ENCODE results near the gene NCOA7.

Gene NCOA7

DNA sequence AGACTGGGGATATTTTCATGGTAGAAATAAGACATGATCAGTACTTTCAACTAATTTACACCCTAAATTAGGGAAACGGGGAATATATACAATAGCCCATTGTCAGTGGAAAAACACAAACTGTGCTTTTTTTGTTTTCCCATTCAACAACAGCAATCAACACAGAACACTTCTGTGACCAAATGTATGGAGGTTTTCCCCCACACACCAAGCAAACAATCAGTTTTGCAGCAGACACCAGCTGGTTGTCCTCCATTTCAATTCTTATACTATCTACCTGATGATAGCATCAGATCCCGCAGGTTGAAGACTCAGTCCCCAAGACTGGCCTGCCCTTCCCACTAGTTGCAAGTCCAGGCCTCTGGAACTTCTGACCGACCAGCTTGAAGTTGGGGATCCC, 170.4 kb downstream of the NCOA7 start:
- no peak overlapping the region for H3K27ac ChIP-seq
- intact Hi-C loops (cut with DNase I; ENCODE audit: low total_unique reads), result no loop called here

DNA sequence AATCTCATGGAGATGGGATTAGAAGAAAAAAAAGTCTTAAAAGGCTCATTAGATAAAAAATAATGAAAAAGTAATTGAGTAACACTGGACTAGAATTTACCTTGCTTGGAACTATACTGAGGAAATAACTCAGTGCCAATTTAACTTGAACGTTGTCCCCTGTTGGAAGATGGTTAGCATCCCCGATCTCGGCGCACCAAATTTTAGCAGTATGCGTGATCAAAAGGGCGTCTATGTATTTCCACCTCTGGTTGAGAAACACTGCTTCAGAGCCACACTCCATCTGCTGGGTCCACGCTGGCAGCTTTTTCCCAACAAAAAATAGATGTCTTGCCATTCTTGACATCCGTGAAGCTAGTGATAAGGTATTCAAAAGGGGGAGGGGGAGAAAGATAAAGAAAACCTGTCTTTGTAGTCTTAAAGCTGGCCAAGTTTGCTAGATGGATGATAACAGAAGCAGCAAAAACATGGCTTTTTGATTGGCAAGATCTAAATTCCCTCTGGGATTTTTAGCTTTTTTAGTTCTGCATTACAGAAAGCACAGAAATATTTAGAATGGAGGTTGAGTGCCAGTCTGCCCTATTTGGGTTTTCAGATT, 172.2 kb downstream of the NCOA7 start:
- H3K27ac ChIP-seq, result peak overlapping the region in 1 of 2 donors; percentile 2
- DNase-seq, result no peak
- H3K4me1 ChIP-seq, result peaks cover 0 to 32% (median 21%) of the 10 kb centered on the region in 4 donors
- no peaks in the 10 kb centered on the region for H3K36me3 ChIP-seq
- H3K9me3 ChIP-seq, result no peaks in the 10 kb centered on the region
- intact Hi-C loops (cut with DNase I; ENCODE audit: low total_unique reads), result no loop called here
- H3K4me3 ChIP-seq, result no peak overlapping the region
- H3K27me3 ChIP-seq, result no peaks in the 10 kb centered on the region
- TF ChIP-seq, protein P1, sequence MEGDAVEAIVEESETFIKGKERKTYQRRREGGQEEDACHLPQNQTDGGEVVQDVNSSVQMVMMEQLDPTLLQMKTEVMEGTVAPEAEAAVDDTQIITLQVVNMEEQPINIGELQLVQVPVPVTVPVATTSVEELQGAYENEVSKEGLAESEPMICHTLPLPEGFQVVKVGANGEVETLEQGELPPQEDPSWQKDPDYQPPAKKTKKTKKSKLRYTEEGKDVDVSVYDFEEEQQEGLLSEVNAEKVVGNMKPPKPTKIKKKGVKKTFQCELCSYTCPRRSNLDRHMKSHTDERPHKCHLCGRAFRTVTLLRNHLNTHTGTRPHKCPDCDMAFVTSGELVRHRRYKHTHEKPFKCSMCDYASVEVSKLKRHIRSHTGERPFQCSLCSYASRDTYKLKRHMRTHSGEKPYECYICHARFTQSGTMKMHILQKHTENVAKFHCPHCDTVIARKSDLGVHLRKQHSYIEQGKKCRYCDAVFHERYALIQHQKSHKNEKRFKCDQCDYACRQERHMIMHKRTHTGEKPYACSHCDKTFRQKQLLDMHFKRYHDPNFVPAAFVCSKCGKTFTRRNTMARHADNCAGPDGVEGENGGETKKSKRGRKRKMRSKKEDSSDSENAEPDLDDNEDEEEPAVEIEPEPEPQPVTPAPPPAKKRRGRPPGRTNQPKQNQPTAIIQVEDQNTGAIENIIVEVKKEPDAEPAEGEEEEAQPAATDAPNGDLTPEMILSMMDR (IDR thresholded peaks at IDR 0.05), result no peak

More for the DNA sequence above, 170.4 kb downstream of the NCOA7 start:
- Histone ChIP-seq H3K4me1 (peaks cover 0 to 39% (median 26%) of the 10 kb centered on the region in 4 donors), H3K36me3 (no peaks in the 10 kb centered on the region), H3K9me3 (no peaks in the 10 kb centered on the region), H3K4me3 (no peak overlapping the region), H3K27me3 (no peaks in the 10 kb centered on the region)
- DNase-seq, result no peak
- TF ChIP-seq, protein P1 (IDR thresholded peaks at IDR 0.05), result no peak

DNA sequence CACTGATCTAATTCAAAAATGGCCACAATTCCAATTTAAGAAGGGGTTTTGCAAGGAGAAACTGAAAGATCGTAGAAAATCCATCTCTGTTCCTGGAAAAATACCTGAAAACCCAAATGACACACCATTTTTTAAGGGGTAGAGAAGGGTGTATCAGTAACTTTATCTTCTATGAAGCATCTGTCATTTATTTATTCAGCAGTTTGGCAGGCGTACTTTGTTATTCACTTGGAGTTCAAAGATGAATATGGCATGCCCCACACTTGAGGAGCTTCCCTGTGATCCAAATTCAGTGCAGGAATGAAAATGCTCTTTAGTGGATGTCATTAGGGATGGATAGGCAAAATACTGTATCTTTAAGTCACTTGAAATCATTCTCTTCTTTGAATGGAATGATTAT, 173.1 kb downstream of the NCOA7 start:
- no peak overlapping the region for H3K4me3 ChIP-seq
- intact Hi-C loops (cut with DNase I; ENCODE audit: low total_unique reads), result no loop called here
- peaks cover 0 to 24% (median 13%) of the 10 kb centered on the region in 4 donors for H3K4me1 ChIP-seq
- TF ChIP-seq, protein P1 (IDR thresholded peaks at IDR 0.05), result no peak
- H3K9me3 ChIP-seq, result no peaks in the 10 kb centered on the region
- no peak for DNase-seq
- H3K27me3 ChIP-seq, result no peaks in the 10 kb centered on the region
- no peaks in the 10 kb centered on the region for H3K36me3 ChIP-seq
- H3K27ac ChIP-seq, result no peak overlapping the region

DNA sequence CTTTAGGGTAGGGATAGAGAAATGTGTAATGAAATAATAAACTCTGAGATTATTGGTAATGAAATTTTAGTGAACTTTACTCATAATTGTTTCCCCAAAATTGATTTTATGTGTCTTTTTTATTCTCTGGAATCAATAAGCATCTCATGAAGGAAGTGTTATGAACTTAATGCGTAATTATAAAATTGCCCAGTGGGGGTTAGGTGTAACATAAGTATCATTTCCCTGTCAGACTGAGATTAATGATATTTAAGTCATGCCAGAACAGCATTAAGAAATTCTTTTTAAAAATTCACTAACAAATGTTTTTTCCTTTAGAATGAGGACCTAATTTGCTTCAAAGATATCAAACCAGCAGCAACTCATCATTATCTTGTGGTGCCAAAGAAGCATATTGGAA, 175.8 kb downstream of the NCOA7 start:
- intact Hi-C loops (cut with DNase I; ENCODE audit: low total_unique reads), result no loop called here
- TF ChIP-seq, protein P1 (IDR thresholded peaks at IDR 0.05), result no peak
- DNase-seq, result no peak

DNA sequence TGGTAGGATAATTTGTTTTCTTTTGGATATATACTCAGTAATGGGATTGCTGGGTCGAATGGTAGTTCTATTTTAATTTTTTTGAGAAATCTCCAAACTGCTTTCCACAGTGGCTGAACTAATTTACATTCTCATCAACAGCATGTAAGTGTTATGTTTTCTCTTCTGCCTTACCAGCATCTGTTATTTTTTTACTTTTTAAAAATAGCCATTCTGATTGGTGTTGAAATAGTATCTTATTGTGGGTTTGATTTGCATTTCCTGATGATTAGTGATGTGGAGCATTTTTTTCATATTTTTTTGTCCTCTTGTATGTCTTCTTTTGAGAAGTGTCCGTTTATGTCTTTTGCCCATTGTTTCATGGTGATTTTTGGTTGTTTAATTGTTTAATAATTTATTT, 177.7 kb downstream of the NCOA7 start:
- no peaks in the 10 kb centered on the region for H3K27me3 ChIP-seq
- TF ChIP-seq, protein P1 (IDR thresholded peaks at IDR 0.05), result no peak
- DNase-seq, result no peak
- peaks cover 0 to 6% (median 3%) of the 10 kb centered on the region in 4 donors for H3K4me1 ChIP-seq
- H3K36me3 ChIP-seq, result peaks cover 0 to 1% (median 0%) of the 10 kb centered on the region in 3 donors
- H3K4me3 ChIP-seq, result no peak overlapping the region
- H3K27ac ChIP-seq, result no peak overlapping the region
- intact Hi-C loops (cut with DNase I; ENCODE audit: low total_unique reads), result no loop called here
- H3K9me3 ChIP-seq, result no peaks in the 10 kb centered on the region

More for the DNA sequence above, 175.8 kb downstream of the NCOA7 start:
- H3K4me1 ChIP-seq, result peaks cover 0 to 17% (median 8%) of the 10 kb centered on the region in 4 donors
- H3K27me3 ChIP-seq, result no peaks in the 10 kb centered on the region
- H3K4me3 ChIP-seq, result no peak overlapping the region
- no peaks in the 10 kb centered on the region for H3K9me3 ChIP-seq
- H3K27ac ChIP-seq, result no peak overlapping the region
- no peaks in the 10 kb centered on the region for H3K36me3 ChIP-seq

All from tibial artery (tissue), 4 donors.